ENCODE data around the gene ZFYVE28.

GRCh38 chr4:2423066-2423465 lies 4.6 kb upstream of the ZFYVE28 start:
- no peak for TF ChIP-seq CTCF (IDR thresholded peaks at IDR 0.05)
- TF ChIP-seq POLR2A (IDR thresholded peaks at IDR 0.05), result no peak
- no peak for TF ChIP-seq POLR2AphosphoS5 (IDR thresholded peaks at IDR 0.05)
